Activated CD4-positive, alpha-beta memory T cell treated with anti-CD3 and anti-CD28 coated beads, Interleukin-2, amount 10 ng/mL, durations not matched to agents 7 days and 5 days (primary cell): ENCODE data around the gene TRIM5. TPM values are rescaled to one million over a fixed set of nuclear protein-coding genes. Genes with fewer than 3 reads are reported as not detected.
"Not testable (repeated sequence)": the region's sequence is repeated elsewhere in the genome, so short reads cannot be mapped to it uniquely, and the experiment has no call there.

Experiments
- CTCF ChIA-PET: fragments of 350-600 bp; sonication (Branson Sonifier 250); formaldehyde crosslinking; loops from one replicate; lab custom pipeline; 2021; ENCODE audit warnings: antibody characterized with exemption, inconsistent platforms; lab: Charles Lee
- POLR2A ChIA-PET: fragments of 350-600 bp; sonication (Branson Sonifier 250); formaldehyde crosslinking; loops from one replicate; lab custom pipeline; 2021; ENCODE audit warnings: antibody characterized with exemption; lab: Charles Lee
- DNase-seq: peaks from one replicate; pipeline ENCODE4 v3.0.0-alpha.2; 2020
- H3K27ac Mint-ChIP-seq: one replicate; pipeline ENCODE4 v1.8.0; 2021; ENCODE audit warnings: mild to moderate bottlenecking, mixed read lengths
- H3K27me3 Mint-ChIP-seq: one replicate; pipeline ENCODE4 v1.8.0; 2021; ENCODE audit warnings: mixed read lengths
- H3K36me3 Mint-ChIP-seq: one replicate; pipeline ENCODE4 v1.8.0; 2021; ENCODE audit warnings: low read depth, mixed read lengths
- H3K4me1 Mint-ChIP-seq: one replicate; pipeline ENCODE4 v1.8.0; 2021; ENCODE audit warnings: mixed read lengths
- H3K4me3 Mint-ChIP-seq: one replicate; pipeline ENCODE4 v1.8.0; 2021; ENCODE audit warnings: mild to moderate bottlenecking, mixed read lengths
- H3K9me3 Mint-ChIP-seq: one replicate; pipeline ENCODE4 v1.8.0; 2021; ENCODE audit warnings: mixed read lengths
- total RNA-seq, 2 experiments: library from RNA; stranded (reverse); gene quantifications; one replicate each; pipeline ENCODE4 v1.2.3, GENCODE V29; 2021

TRIM5 gene
- total RNA-seq: 10 to 100 TPM; 33.5 to 33.9 TPM

GRCh38 chr11:5684646-5685362, at the start of gene TRIM5:
Gene TRIM5 (minus strand): TSS chr11:5685074. CDS start chr11:5680177, 4,897 bp downstream.
- peaks cover 39% of the 10 kb centered on the region for H3K4me1 Mint-ChIP-seq
- H3K27ac Mint-ChIP-seq: peak within 1 kb of the TSS; percentile 90
- H3K27me3 Mint-ChIP-seq: no peaks in the 10 kb centered on the region
- H3K36me3 Mint-ChIP-seq: peaks cover 19% of the 10 kb centered on the region
- H3K4me3 Mint-ChIP-seq: peak within 1 kb of the TSS; percentile 91
- POLR2A ChIA-PET: interaction anchor here (0.9 to 3.4 kb wide), 7 partner anchors 11 to 59 kb away, joined by 3 to 25 read pairs (median 5); partner anchors contain the start of gene TRIM34
- CTCF ChIA-PET: interaction anchor here (0.6 to 1.9 kb wide), 8 partner anchors 9 to 678 kb away, joined by 3 to 10 read pairs (median 4); partner anchors contain the start of genes OR52N2 and TRIM34
- H3K9me3 Mint-ChIP-seq: no peaks in the 10 kb centered on the region
- DNase-seq: peak; percentile 83

- H3K4me3 Mint-ChIP-seq: no peak overlapping the region
- no peaks in the 10 kb centered on the region for H3K4me1 Mint-ChIP-seq
- POLR2A ChIA-PET: no interaction called here
- DNase-seq: no peak
- no peaks in the 10 kb centered on the region for H3K27me3 Mint-ChIP-seq
- no peaks in the 10 kb centered on the region for H3K36me3 Mint-ChIP-seq
- no peak overlapping the region for H3K27ac Mint-ChIP-seq
- H3K9me3 Mint-ChIP-seq: no peaks in the 10 kb centered on the region
- CTCF ChIA-PET: no interaction called here
These were observed 42.8 kb upstream of the TRIM5 start for GRCh38 chr11:5727691-5728090.

- H3K4me3 Mint-ChIP-seq: no peak overlapping the region
- no peaks in the 10 kb centered on the region for H3K27me3 Mint-ChIP-seq
- H3K27ac Mint-ChIP-seq: no peak overlapping the region
- H3K4me1 Mint-ChIP-seq: no peaks in the 10 kb centered on the region
- H3K9me3 Mint-ChIP-seq: no peaks in the 10 kb centered on the region
- POLR2A ChIA-PET: no interaction called here
- CTCF ChIA-PET: no interaction called here
- H3K36me3 Mint-ChIP-seq: no peaks in the 10 kb centered on the region
- no peak for DNase-seq
These were observed 41.5 kb upstream of the TRIM5 start for GRCh38 chr11:5726351-5726750.

DNA sequence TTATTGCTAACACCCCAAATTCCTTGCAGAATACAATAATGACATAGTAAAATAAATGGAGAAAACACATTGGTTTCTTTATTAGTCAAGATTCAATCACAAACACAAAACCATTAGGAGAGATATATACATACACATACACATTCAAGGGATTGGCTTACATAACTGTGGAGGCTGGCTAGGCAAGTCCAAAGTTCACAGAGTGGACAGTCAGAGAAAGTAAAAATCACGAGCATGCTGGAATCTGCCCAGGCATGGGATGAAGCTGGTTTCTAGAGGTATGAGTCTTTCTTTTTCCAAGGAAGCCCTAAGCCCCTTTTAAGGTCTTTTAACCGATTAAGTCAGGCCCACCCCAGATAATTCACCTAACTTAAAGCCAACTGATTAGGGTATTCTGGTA, 37.7 kb upstream of the TRIM5 start:
- CTCF ChIA-PET: no interaction called here
- no peak for DNase-seq
- Mint-ChIP-seq H3K9me3 (no peaks in the 10 kb centered on the region), H3K4me1 (peaks cover 4% of the 10 kb centered on the region), H3K27me3 (no peaks in the 10 kb centered on the region), H3K27ac (no peak overlapping the region), H3K36me3 (no peaks in the 10 kb centered on the region), H3K4me3 (no peak overlapping the region)
- POLR2A ChIA-PET: no interaction called here

- no peaks in the 10 kb centered on the region for H3K36me3 Mint-ChIP-seq
- ChIA-PET POLR2A (no interaction called here), CTCF (interaction anchor here (0.9 kb wide), 1 partner anchor 120 kb away, joined by 4 read pairs; no protein-coding TSS in a partner anchor)
- H3K4me3 Mint-ChIP-seq: no peak overlapping the region
- no peak overlapping the region for H3K27ac Mint-ChIP-seq
- H3K27me3 Mint-ChIP-seq: no peaks in the 10 kb centered on the region
- no peak for DNase-seq
- H3K4me1 Mint-ChIP-seq: peaks cover 4% of the 10 kb centered on the region
- peaks cover 2% of the 10 kb centered on the region for H3K9me3 Mint-ChIP-seq
These were observed 35.0 kb upstream of the TRIM5 start for GRCh38 chr11:5719703-5720495.

DNA sequence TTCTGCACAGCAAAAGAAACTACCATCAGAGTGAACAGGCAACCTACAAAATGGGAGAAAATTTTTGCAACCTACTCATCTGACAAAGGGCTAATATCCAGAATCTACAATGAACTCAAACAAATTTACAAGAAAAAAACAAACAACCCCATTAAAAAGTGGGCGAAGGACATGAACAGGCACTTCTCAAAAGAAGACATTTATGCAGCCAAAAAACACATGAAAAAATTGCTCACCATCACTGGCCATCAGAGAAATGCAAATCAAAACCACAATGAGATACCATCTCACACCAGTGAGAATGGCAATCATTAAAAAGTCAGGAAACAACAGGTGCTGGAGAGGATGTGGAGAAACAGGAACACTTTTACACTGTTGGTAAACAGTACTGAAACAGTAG, 31.6 kb upstream of the TRIM5 start:
- CTCF ChIA-PET, H3K9me3 Mint-ChIP-seq, H3K27me3 Mint-ChIP-seq, H3K4me3 Mint-ChIP-seq, DNase-seq, POLR2A ChIA-PET, H3K36me3 Mint-ChIP-seq, H3K4me1 Mint-ChIP-seq, H3K27ac Mint-ChIP-seq: not testable (repeated sequence)

- H3K9me3 Mint-ChIP-seq: peaks cover 2% of the 10 kb centered on the region
- CTCF ChIA-PET: interaction anchor here (1.1 to 2.4 kb wide), 3 partner anchors 12 to 113 kb away, joined by 4 to 9 read pairs (median 5); partner anchors contain the start of gene TRIM5
- no peaks in the 10 kb centered on the region for H3K4me1 Mint-ChIP-seq
- DNase-seq: no peak
- peaks cover 23% of the 10 kb centered on the region for H3K36me3 Mint-ChIP-seq
- no peak overlapping the region for H3K4me3 Mint-ChIP-seq
- H3K27ac Mint-ChIP-seq: no peak overlapping the region
- no peaks in the 10 kb centered on the region for H3K27me3 Mint-ChIP-seq
- POLR2A ChIA-PET: interaction anchor here (2.7 kb wide), 1 partner anchor 24 kb away, joined by 7 read pairs; the partner anchor contains the start of gene TRIM22
These were observed 28.8 kb upstream of the TRIM5 start for GRCh38 chr11:5713695-5714094.

- ChIA-PET POLR2A (interaction anchor here (0.8 to 2.7 kb wide), 3 partner anchors 13 to 28 kb away, joined by 3 to 7 read pairs (median 3); partner anchors contain the start of gene TRIM22), CTCF (interaction anchor here (1.1 to 2.4 kb wide), 3 partner anchors 11 to 112 kb away, joined by 4 to 9 read pairs (median 6); partner anchors contain the start of gene TRIM5)
- Mint-ChIP-seq H3K9me3 (peaks cover 2% of the 10 kb centered on the region), H3K4me3 (no peak overlapping the region), H3K4me1 (peaks cover 4% of the 10 kb centered on the region), H3K27me3 (no peaks in the 10 kb centered on the region), H3K36me3 (peaks cover 31% of the 10 kb centered on the region), H3K27ac (no peak overlapping the region)
- no peak for DNase-seq
These were observed 27.6 kb upstream of the TRIM5 start for GRCh38 chr11:5712507-5712906.

- peaks cover 73% of the 10 kb centered on the region for H3K36me3 Mint-ChIP-seq
These were observed 20.8 kb upstream of the TRIM5 start for GRCh38 chr11:5705688-5706087.

DNA sequence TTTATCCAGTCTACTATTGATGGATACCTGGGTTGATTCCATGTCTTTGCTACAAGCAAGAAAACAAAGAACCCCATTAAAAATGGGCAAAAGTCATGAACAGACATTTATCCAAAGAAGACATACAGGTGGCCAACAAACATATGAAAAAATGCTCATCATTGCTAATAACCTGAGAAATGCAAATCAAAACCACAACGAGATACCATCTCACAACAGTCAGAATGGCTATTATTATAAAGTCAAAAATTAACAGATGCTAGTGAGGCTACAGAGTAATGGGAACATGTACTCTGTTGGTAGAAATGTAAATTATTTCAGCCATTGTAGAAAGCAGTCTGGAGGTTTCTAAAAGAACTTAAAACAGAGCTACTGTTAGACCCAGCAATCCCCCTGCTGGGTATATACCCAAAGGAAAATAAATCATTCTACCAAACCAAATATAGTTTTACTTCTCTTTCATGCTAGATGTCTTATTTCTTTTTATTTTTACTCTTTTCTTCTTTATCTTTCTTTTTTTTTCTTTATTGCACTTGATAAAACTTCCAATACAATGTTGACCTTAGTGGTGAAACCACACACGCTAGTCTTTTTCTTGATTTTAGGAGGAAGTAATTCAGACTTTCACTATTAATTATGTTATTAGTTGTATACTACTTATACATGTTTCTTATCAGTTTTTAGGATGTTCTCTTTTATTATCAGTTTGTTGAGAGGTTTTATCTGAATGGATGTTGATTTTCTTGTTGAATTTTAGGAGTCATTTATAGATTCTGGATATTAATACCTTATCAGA, 19.1 kb upstream of the TRIM5 start:
- H3K27me3 Mint-ChIP-seq: no peaks in the 10 kb centered on the region
- H3K4me1 Mint-ChIP-seq: peaks cover 26% of the 10 kb centered on the region
- H3K9me3 Mint-ChIP-seq: no peaks in the 10 kb centered on the region
- H3K4me3 Mint-ChIP-seq: no peak overlapping the region
- CTCF ChIA-PET: interaction anchor here (1.0 kb wide), 1 partner anchor 101 kb away, joined by 3 read pairs; no protein-coding TSS in a partner anchor
- H3K27ac Mint-ChIP-seq: no peak overlapping the region
- POLR2A ChIA-PET: no interaction called here
- H3K36me3 Mint-ChIP-seq: peaks cover 75% of the 10 kb centered on the region
- DNase-seq: no peak

More at GRCh38 chr11:5705688-5706087, 20.8 kb upstream of the TRIM5 start:
- CTCF ChIA-PET: interaction anchor here (1.1 kb wide), 1 partner anchor 20 kb away, joined by 3 read pairs; no protein-coding TSS in a partner anchor
- Mint-ChIP-seq H3K4me3 (no peak overlapping the region), H3K4me1 (peaks cover 25% of the 10 kb centered on the region), H3K9me3 (no peaks in the 10 kb centered on the region), H3K27ac (no peak overlapping the region), H3K27me3 (no peaks in the 10 kb centered on the region)
- DNase-seq: no peak
- POLR2A ChIA-PET: interaction anchor here (1.1 kb wide), 1 partner anchor 16 kb away, joined by 3 read pairs; the partner anchor contains the start of gene TRIM22

DNA sequence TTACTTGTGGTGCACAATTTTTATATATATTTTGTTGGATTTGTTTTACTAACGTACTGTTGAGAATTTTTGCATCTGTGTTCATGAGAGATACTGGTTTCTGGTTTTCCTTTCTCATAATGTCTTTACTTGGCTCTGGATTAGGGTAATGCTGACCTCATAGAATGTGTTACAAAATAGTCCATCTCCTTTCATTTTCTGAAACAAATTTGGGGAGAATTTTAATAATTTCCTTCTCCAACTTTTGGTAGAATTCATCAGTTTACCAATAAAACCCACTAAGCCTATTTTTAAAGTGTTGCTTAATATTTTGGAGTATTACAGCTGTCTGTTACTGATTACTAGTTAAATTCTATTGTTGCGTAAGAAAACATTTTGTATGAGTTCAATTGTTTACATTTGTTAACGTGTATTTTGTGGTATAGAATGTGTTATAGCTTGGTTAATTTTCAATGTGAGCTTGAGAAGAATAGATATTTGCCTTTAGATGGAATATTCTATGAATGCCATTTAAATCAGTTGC, 16.2 kb upstream of the TRIM5 start:
- H3K27me3 Mint-ChIP-seq: no peaks in the 10 kb centered on the region
- H3K4me1 Mint-ChIP-seq: peaks cover 23% of the 10 kb centered on the region
- DNase-seq: no peak
- POLR2A ChIA-PET: interaction anchor here (1.0 to 1.6 kb wide), 5 partner anchors 10 to 23 kb away, joined by 3 to 8 read pairs (median 4); partner anchors contain the start of genes TRIM22 and TRIM5
- peaks cover 79% of the 10 kb centered on the region for H3K36me3 Mint-ChIP-seq
- no peak overlapping the region for H3K4me3 Mint-ChIP-seq
- no peaks in the 10 kb centered on the region for H3K9me3 Mint-ChIP-seq
- no peak overlapping the region for H3K27ac Mint-ChIP-seq
- CTCF ChIA-PET: interaction anchor here (1.7 to 2.3 kb wide), 2 partner anchors 10 to 12 kb away, joined by 5 to 6 read pairs; no protein-coding TSS in a partner anchor
